ENCODE data around the gene MANF.
A peak's percentile ranks its signal among the peaks of the same experiment; 100 is the strongest.
"Not testable (repeated sequence)": the region's sequence is repeated elsewhere in the genome, so short reads cannot be mapped to it uniquely, and the experiment has no call there.

The MANF gene

GRCh38 chr3:51384726-51385473 lies at the start of gene MANF:
Gene MANF, plus strand, starts transcription at chr3:51385291. Its CDS starts 52 bp downstream, at chr3:51385343.
- peak; percentile 99 for DNase-seq (ENCODE audit: low spot score)

DNA sequence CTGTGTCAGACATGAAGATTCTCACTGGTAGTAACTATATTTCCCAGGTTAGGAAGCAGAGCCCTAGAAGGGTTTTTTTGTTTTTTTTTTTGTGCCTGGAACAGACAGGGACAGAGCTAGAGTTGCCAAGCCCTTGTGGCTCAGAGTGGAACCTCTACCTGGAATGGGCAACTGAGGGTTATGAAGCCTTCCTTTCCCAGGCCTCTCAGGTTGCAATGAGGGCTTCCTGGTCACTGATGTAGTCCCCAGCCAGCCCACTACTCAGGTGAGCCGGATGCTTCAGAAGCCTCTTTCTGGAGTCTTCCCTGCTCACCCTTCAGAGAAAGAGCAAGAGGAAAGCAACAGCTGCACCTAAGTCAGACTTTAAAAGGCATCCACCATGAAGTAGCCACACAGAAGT lies 48.8 kb upstream of the MANF start:
- DNase-seq (ENCODE audit: low spot score): no peak

DNA sequence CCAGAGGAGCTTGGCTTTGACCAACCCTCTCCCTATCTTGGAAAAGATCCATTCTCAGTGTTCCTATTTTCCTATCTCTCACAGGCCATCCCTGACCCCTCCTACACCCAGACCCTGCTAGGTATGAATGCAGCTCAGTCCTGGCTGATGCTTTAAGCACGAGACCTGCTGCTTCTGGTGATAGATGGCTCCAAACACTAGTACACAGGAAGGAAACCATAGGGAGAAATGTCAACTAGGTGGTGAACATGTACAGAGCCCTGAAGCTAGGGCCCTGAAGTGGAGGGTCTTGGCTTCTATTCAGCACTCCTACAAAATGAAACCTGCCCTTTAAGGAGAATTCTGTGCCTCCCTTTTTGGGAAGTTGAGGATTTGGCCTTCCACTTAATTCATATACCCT lies 47.4 kb upstream of the MANF start:
- DNase-seq (ENCODE audit: low spot score): no peak

DNA sequence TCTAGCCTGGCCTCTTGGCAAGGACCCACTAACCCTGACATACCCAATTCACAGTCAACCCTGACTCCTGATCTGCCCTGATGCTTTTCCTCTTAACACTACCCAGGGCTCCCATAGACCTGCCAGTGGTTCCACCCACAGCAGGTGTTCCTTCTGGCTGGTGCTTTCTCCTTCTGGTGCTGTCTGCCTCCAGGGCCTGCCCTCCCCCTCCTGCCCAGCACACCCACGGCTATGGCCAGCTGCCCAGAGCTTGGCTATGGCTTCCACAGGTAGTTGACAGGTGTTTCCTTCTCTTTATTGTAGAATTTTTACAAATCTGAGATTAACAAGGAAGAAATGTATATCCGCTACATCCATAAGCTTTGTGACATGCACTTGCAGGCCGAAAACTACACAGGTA lies 46.5 kb upstream of the MANF start:
- DNase-seq (ENCODE audit: low spot score): no peak

- DNase-seq (ENCODE audit: low spot score): peak; percentile 13
Measured at GRCh38 chr3:51340013-51340829, 44.9 kb upstream of the MANF start.

GRCh38 chr3:51340989-51341636 lies 44.0 kb upstream of the MANF start:
- no peak for DNase-seq (ENCODE audit: low spot score)

DNA sequence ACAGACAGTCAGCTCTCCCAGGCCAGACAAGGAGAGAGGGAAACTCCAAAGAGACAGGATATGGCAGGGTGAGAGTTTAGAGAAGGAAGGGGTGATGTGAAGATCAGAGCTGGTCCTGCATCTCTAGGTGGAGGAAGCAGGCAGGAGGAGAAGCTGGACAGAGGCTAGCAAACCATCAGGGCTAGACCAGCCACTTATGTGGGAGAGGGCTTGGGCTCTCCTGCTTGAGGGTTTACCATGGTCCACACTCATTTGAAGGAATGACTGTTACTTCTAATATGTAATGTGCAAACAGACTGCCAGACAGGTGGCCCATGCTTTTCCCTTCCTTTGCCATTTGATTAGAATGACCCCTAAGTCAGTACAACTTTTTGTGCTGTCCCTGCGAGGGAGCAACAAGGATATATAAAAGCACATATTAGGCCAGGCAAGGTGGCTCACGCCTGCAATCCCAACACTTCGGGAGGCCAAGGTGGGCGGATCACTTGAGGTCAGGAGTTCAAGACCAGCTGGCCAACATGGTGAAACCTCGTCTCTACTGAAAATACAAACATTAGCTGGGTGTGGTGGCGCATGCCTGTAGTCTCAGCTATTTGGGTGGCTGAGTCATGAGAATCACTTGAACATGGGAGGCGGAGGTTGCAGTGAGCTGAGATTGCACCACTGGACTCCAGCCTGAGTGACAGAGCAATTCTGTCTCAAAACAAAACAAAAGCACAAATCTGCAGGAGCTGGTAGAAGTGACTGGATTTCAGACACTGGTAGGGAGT lies 41.0 kb upstream of the MANF start:
- DNase-seq (ENCODE audit: low spot score): no peak

DNA sequence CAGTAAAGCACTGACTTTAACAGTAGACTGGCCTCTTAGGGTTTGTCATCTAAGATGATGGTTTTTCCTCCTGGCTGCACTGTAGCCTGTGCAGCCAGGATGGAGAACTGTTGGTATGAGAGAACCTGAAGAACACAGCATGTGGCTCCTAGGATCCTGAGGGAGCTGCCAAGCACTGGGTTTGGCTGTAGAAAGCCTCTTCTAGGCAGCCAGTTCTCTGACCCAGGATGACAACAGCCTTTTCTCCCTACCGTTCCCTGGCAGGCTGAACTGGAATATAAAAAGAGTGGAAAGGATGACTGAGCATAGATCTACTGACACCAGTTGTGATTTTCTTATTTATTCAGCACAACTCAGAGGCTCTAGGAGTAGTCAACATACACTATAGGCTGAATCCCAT lies 34.3 kb upstream of the MANF start:
- DNase-seq (ENCODE audit: low spot score): no peak

- no peak for DNase-seq (ENCODE audit: low spot score)
Measured at GRCh38 chr3:51353131-51353530, 32.0 kb upstream of the MANF start.

DNA sequence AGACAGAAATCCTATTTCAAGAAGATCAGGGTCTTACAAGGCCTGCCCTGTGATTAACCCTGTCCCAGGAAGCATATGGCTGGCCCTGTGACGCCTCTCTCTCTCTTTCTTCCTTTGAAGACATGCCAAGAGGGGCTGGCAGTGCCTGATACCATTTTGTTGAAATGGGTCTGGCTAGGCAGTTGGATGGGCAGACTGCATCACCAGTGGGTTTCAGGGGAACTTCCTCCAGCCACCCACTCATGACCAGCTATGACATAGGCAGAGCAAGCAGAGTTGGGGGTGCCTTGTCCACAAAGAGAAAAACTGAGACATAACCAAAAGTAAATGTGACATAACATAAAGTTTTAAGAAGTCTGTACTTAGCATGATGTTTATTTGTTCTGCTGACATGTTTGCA lies 31.4 kb upstream of the MANF start:
- DNase-seq (ENCODE audit: low spot score): no peak

DNA sequence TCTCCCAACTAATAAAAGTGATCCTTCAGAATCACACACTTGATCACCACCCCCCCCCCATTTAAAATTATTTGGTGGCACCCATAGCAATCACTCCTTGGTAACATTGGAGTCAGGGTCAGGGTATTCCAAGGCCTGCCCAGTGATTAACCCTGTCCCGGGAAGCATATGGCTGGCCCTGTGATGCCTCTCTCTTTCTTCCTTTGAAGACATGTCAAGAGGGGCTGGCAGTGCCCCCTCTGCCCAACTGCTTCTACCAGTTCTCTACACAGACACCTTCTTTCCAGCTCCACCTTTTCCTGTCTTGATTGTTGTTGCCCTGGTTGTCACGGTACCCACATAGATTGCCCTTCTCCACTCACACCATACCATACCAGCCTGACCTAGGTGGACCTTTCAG lies 30.9 kb upstream of the MANF start:
- no peak for DNase-seq (ENCODE audit: low spot score)

DNA sequence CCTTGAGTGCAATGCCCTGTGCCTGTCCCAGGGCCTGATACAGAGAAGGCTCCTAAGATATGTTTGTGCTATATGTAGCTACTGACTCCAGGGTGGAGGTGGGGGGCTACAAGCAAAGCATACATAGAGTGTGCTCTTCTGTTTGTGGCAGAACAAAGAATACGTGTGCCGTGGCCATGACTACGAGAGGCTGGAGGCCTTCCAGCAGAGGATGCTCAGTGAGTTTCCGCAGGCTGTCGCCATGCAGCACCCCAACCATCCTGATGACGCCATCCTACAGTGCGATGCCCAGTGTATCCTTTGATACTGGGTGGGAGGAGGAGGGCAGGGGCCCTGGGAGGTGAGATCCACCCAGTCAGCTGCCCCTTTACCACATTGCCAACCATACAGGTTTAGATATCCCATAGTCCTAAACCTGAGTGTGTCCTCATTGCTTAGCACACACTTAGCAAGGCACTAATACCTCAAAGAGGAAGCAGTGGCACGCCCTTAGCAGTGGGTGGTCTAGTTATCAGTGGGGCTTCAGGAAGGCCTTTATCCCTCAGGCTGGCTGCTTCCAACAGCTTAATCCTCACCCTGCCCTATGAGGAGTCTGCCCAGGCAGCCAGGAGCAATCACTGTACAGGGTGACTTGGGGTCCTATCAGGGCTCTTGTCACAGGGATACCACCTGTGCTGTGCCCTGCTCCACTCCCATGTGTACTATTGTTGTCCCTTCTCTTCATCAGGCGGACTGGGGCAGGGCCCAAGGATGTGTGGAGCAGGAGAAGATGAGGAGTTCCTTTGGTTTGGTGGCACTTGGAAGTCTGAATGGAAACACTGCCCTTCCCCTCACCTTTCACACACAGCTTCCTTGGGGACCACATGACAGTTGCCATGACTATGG lies 30.1 kb upstream of the MANF start:
- no peak for DNase-seq (ENCODE audit: low spot score)

GRCh38 chr3:51355891-51356578 lies 29.1 kb upstream of the MANF start:
- no peak for DNase-seq (ENCODE audit: low spot score)

- no peak for DNase-seq (ENCODE audit: low spot score)
Measured at GRCh38 chr3:51357856-51358255, 27.2 kb upstream of the MANF start.

DNA sequence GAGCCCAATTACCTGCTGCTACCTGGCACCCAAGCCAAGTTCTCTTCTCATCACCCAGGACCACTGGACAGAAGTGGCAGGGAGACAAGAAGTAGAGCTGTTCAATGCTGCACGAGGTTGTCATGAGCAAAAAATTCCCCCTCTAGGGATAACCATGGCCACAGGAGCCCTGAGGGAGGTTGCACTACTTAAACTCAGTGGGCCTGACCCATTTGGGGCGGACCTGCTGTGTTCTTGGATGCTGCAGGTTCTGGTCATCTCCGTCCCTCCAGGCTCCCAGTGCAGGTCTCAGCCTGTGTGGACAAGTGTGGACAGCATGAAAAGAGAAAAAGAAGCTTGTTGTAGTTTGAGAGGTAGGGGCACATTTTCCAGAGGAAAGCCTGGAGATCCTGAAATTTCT lies 26.1 kb upstream of the MANF start:
- DNase-seq (ENCODE audit: low spot score): no peak

GRCh38 chr3:51360806-51361205 lies 24.3 kb upstream of the MANF start:
- no peak for DNase-seq (ENCODE audit: low spot score)

- no peak for DNase-seq (ENCODE audit: low spot score)
Measured at GRCh38 chr3:51361746-51362145, 23.3 kb upstream of the MANF start.

GRCh38 chr3:51362476-51362875 lies 22.6 kb upstream of the MANF start:
- DNase-seq (ENCODE audit: low spot score): no peak

DNA sequence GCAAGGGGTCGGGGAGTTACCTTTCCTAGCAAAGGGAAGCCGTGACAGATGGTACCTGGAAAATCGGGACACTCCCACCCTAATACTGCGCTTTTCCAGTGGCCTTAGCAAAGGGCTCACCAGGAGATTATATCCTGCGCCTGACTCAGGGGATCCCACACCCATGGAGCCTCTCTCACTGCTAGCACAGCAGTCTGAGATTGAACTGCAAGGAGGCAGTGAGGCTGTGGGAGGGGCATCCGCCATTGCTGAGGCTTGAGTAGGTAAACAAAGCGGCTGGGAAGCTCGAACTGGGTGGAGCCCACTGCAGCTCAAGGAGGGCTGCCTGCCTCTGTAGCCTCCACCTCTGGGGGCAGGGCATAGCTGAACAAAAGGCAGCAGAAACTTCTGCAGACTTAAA lies 16.8 kb upstream of the MANF start:
- not testable (repeated sequence) for DNase-seq (ENCODE audit: low spot score)

DNA sequence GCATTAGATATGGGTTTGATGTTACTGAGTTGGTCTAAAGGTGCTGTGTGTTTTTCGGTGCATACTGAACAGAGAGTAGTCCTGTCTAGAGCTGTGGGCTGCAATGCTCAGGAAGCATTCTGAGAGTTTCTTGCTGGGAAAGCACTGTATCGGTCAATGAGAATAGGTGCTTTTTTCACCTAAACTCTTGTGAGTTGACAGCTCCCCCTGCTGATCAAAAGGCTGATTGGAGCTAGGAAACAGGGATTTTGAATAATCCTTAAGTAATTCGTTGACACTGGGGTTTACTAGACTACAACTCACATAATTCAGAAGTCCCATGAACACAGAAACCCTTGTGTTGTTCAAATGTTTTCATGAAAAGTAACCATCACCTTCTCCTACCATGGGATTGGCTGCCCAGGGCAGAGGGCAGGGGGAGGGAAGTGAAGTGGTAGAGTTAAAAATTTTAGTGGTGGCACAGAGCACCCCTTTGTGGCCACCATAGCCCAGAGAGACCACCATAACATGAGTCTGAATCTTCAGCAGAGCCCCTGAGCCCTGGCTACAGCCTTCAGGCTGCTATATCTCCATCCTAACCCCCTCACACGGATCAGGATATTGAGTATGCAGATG lies 13.0 kb upstream of the MANF start:
- no peak for DNase-seq (ENCODE audit: low spot score)
